ENCODE data around the gene DCUN1D2. TPM values are rescaled to one million over a fixed set of nuclear protein-coding genes. Genes with fewer than 3 reads are reported as not detected.

The DCUN1D2 gene
- total and polyA plus RNA-seq, 2 donors from 2014 or later = 7.6 to 19.5 TPM

DNA sequence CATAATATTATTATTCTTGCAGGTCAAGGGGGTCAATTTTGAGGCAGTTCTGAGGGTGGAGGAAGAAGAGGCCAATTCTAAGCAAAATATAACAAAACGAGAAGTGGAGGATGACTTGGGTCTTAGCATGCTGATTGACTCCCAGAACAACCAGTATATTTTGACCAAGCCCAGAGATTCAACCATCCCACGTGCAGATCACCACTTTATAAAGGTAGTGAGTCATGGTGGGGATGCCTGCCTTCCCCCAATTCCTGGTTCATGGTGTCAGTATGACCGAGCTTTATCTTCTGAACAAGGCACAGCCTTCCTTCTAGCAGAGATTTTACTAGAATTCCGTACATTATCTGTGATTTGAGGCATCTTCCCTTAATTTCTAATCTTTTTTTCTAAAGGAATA, 9.4 kb upstream of the DCUN1D2 start:
- FAIRE-seq (no peak), DNase-seq (no peak)
- H3K36me3 ChIP-seq (ENCODE audit: control insufficient read depth in 2 of 3, insufficient read depth in 3 of 3, low read length in 3 of 3) = peaks cover 16 to 47% (median 35%) of the 10 kb centered on the region in 3 donors
- H3K27ac ChIP-seq (ENCODE audit: low read depth in 2 of 2, low read length in 2 of 2) = no peak overlapping the region
- H3K4me1 ChIP-seq (ENCODE audit: control insufficient read depth in 2 of 3, insufficient read depth in 2 of 3, low read depth in 1 of 3, low read length in 3 of 3) = peaks cover 0 to 2% (median 0%) of the 10 kb centered on the region in 3 donors
- no peak overlapping the region for H3K4me3 ChIP-seq (ENCODE audit: low read length in 3 of 3)
- TF ChIP-seq, protein P1, sequence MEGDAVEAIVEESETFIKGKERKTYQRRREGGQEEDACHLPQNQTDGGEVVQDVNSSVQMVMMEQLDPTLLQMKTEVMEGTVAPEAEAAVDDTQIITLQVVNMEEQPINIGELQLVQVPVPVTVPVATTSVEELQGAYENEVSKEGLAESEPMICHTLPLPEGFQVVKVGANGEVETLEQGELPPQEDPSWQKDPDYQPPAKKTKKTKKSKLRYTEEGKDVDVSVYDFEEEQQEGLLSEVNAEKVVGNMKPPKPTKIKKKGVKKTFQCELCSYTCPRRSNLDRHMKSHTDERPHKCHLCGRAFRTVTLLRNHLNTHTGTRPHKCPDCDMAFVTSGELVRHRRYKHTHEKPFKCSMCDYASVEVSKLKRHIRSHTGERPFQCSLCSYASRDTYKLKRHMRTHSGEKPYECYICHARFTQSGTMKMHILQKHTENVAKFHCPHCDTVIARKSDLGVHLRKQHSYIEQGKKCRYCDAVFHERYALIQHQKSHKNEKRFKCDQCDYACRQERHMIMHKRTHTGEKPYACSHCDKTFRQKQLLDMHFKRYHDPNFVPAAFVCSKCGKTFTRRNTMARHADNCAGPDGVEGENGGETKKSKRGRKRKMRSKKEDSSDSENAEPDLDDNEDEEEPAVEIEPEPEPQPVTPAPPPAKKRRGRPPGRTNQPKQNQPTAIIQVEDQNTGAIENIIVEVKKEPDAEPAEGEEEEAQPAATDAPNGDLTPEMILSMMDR (IDR thresholded peaks at IDR 0.05; ENCODE audit: borderline replicate concordance, extremely low read depth, insufficient read depth) = no peak
- intact Hi-C loops (cut with DNase I) = no loop called here
- H3K27me3 ChIP-seq (ENCODE audit: control insufficient read depth, insufficient read depth, low read length) = no peaks in the 10 kb centered on the region
- no peaks in the 10 kb centered on the region for H3K9me3 ChIP-seq (ENCODE audit: control insufficient read depth in 2 of 3, insufficient read depth in 1 of 3, low read length in 3 of 3)
- H3K9ac ChIP-seq (ENCODE audit: low read length in 3 of 3) = no peak overlapping the region

DNA sequence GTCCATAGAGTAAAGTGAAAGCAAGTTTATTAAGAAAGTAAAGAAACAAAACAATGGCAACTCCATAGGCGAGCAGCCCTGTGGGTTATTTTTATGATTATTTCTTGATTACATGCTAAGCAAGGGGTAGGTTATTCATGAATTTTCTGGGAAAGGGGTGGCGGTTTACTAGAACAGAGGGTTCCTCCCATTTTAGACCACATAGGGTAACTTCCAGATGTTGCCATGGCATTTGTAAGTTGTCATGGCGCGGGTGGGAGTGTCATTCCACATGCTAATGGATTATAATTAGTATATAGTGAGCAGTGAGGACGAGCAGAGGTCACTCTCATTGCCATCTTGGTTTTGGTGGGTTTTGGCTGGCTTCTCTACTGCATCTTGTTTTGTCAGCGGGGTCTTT, 8.4 kb upstream of the DCUN1D2 start:
- H3K9me3 ChIP-seq (ENCODE audit: control insufficient read depth in 2 of 3, insufficient read depth in 1 of 3, low read length in 3 of 3) = no peaks in the 10 kb centered on the region
- FAIRE-seq (no peak), DNase-seq (no peak)
- no peak overlapping the region for H3K27ac ChIP-seq (ENCODE audit: low read depth in 2 of 2, low read length in 2 of 2)
- no peak overlapping the region for H3K9ac ChIP-seq (ENCODE audit: low read length in 3 of 3)
- H3K27me3 ChIP-seq (ENCODE audit: control insufficient read depth, insufficient read depth, low read length) = no peaks in the 10 kb centered on the region
- H3K4me1 ChIP-seq (ENCODE audit: control insufficient read depth in 2 of 3, insufficient read depth in 2 of 3, low read depth in 1 of 3, low read length in 3 of 3) = peaks cover 0 to 2% (median 0%) of the 10 kb centered on the region in 3 donors
- H3K36me3 ChIP-seq (ENCODE audit: control insufficient read depth in 2 of 3, insufficient read depth in 3 of 3, low read length in 3 of 3) = peaks cover 16 to 41% (median 35%) of the 10 kb centered on the region in 3 donors
- intact Hi-C loops (cut with DNase I) = no loop called here
- no peak overlapping the region for H3K4me3 ChIP-seq (ENCODE audit: low read length in 3 of 3)
- TF ChIP-seq, protein P1 (IDR thresholded peaks at IDR 0.05; ENCODE audit: borderline replicate concordance, extremely low read depth, insufficient read depth) = no peak

DNA sequence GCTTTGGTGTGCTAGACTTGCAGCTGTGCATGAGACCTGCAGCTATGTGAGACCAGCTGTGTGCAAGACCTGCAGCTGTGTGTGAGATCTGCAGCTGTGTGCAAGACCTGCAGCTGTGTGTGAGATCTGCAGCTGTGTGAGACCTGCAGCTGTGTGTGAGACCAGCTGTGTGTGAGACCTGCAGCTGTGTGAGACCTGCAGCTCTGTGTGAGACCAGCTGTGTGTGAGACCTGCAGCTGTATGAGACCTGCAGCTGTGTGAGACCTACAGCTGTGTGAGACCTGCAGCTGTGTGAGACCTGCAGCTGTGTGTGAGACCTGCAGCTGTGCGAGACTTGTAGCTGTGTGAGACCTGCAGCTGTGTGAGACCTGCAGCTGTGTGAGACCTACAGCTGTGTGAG, 6.7 kb upstream of the DCUN1D2 start:
- H3K36me3 ChIP-seq (ENCODE audit: control insufficient read depth in 2 of 3, insufficient read depth in 3 of 3, low read length in 3 of 3) = peaks cover 13 to 35% (median 35%) of the 10 kb centered on the region in 3 donors
- no peaks in the 10 kb centered on the region for H3K9me3 ChIP-seq (ENCODE audit: control insufficient read depth in 2 of 3, insufficient read depth in 1 of 3, low read length in 3 of 3)
- intact Hi-C loops (cut with DNase I) = no loop called here

More for the DNA sequence above, 6.7 kb upstream of the DCUN1D2 start:
- Histone ChIP-seq H3K4me3 (ENCODE audit: low read length in 3 of 3) (no peak overlapping the region), H3K27me3 (ENCODE audit: control insufficient read depth, insufficient read depth, low read length) (no peaks in the 10 kb centered on the region), H3K4me1 (ENCODE audit: control insufficient read depth in 2 of 3, insufficient read depth in 2 of 3, low read depth in 1 of 3, low read length in 3 of 3) (peaks cover 0 to 6% (median 0%) of the 10 kb centered on the region in 3 donors), H3K27ac (ENCODE audit: low read depth in 2 of 2, low read length in 2 of 2) (no peak overlapping the region), H3K9ac (ENCODE audit: low read length in 3 of 3) (no peak overlapping the region)
- FAIRE-seq = no peak
- DNase-seq = no peak
- TF ChIP-seq, protein P1 (IDR thresholded peaks at IDR 0.05; ENCODE audit: borderline replicate concordance, extremely low read depth, insufficient read depth) = no peak
